GM12878 (cell line): ENCODE measurements around the gene SFXN4. TPM values are rescaled to one million over a fixed set of nuclear protein-coding genes. Genes with fewer than 3 reads are reported as not detected.

Experiments
- CBFB ChIP-seq: IDR thresholded peaks from 2 replicates; pipeline ENCODE4 v1.6.1; 2016; ENCODE audit warnings: antibody characterized with exemption, low read depth
- CHD2 ChIP-seq: IDR thresholded peaks from 2 replicates; pipeline ENCODE4 v1.6.1; 2011; ENCODE audit warnings: low read depth, low read length, improper control_type of control experiment, borderline replicate concordance
- FOS ChIP-seq: IDR thresholded peaks from 3 replicates; pipeline ENCODE4 v1.6.1; 2011; ENCODE audit warnings: borderline replicate concordance; ENCODE audit not compliant: insufficient read length; ENCODE audit errors: extremely low read depth
- HDAC2 ChIP-seq: fragments of 200-600 bp; sonication (generic); IDR thresholded peaks from 2 replicates; pipeline ENCODE4 v1.6.1; 2017
- HDAC6 ChIP-seq: fragments of 200-600 bp; sonication (generic); IDR thresholded peaks from one replicate; pipeline ENCODE4 v1.8.0; 2017; ENCODE audit warnings: antibody characterized with exemption; ENCODE audit not compliant: unreplicated experiment
- IRF4 ChIP-seq: IDR thresholded peaks from 2 replicates; pipeline ENCODE4 v1.6.1; 2011; ENCODE audit warnings: low read depth, low read length
- JUND ChIP-seq: IDR thresholded peaks from 2 replicates; pipeline ENCODE4 v1.6.1; 2012; ENCODE audit warnings: low read depth, mild to moderate bottlenecking, low read length, improper control_type of control experiment, moderate library complexity
- MEF2B ChIP-seq: fragments of 450-650 bp; IDR thresholded peaks from 2 replicates; pipeline ENCODE4 v1.6.1; 2018; ENCODE audit warnings: mild to moderate bottlenecking, moderate library complexity; ENCODE audit not compliant: partially characterized antibody, poor library complexity, severe bottlenecking
- MXI1 ChIP-seq: fragments of 150-350 bp; IDR thresholded peaks from 2 replicates; pipeline ENCODE4 v1.6.1; 2011; ENCODE audit warnings: low read depth, mild to moderate bottlenecking, inconsistent platforms, low read length, improper control_type of control experiment
- MYC ChIP-seq: IDR thresholded peaks from 2 replicates; pipeline ENCODE4 v1.6.1; 2011; ENCODE audit warnings: mild to moderate bottlenecking, low read length, moderate library complexity, inconsistent platforms; ENCODE audit not compliant: insufficient read depth, insufficient replicate concordance, insufficient read length, severe bottlenecking
- NR2C2 ChIP-seq: IDR thresholded peaks from 2 replicates; pipeline ENCODE4 v1.6.1; 2011; ENCODE audit warnings: borderline replicate concordance, low read depth; ENCODE audit not compliant: control insufficient read depth, insufficient read length
- POLR2AphosphoS5 ChIP-seq: IDR thresholded peaks from 2 replicates; pipeline ENCODE4 v1.6.1; 2011; ENCODE audit warnings: mild to moderate bottlenecking, low read length, inconsistent platforms
- SMC3 ChIP-seq: IDR thresholded peaks from 2 replicates; pipeline ENCODE4 v1.6.1; 2011; ENCODE audit warnings: low read length, improper control_type of control experiment, borderline replicate concordance
- polyA plus RNA-seq, 11 experiments: library from polyadenylated mRNA; depleted of rRNA in 4 of 11; unstranded in 6 of 11; stranded (reverse) in 5 of 11; fragments of >200 nt; fragmentation: Nextera tagmentation in 4 of 11; fragmentation: Illumina TruSeq in 1 of 11; extraction: Ambion mirVana in 4 of 11; extraction: Trizol in 1 of 11; gene quantifications; 1 replicate in 1 of 11; 2 replicates in 10 of 11; pipeline versions ENCODE4 v1.2.1 to v1.2.3, GENCODE V29; 2011 to 2016; ENCODE audit warnings: inconsistent platforms in 2 of 11, missing spikeins in 2 of 11, low read depth in 1 of 11
- total RNA-seq, 4 experiments: library from RNA; depleted of rRNA in 3 of 4; stranded (reverse); fragments of >200 nt in 3 of 4; fragmentation: Illumina TruSeq in 1 of 4; extraction: Trizol in 1 of 4; gene quantifications; 2 replicates each; pipeline versions ENCODE4 v1.2.1 to v1.2.3, GENCODE V29; 2013 to 2021
- TF ChIP-seq, protein P1 (sequence below): fragments of 450-650 bp; IDR thresholded peaks from 2 replicates; pipeline ENCODE4 v1.6.1; 2016; ENCODE audit warnings: mild to moderate bottlenecking
- TF ChIP-seq, protein P2 (sequence below): fragments of 450-650 bp; IDR thresholded peaks from 2 replicates; pipeline ENCODE4 v1.6.1; 2017; ENCODE audit warnings: mild to moderate bottlenecking
- TF ChIP-seq, protein P3 (sequence below): IDR thresholded peaks from 2 replicates; pipeline ENCODE4 v1.6.1; 2012; ENCODE audit warnings: low read length, inconsistent platforms
- TF ChIP-seq, protein P4 (sequence below): fragments of 450-650 bp; conservative IDR thresholded peaks from 2 replicates; pipeline ENCODE4 v1.6.1; 2017; ENCODE audit warnings: mild to moderate bottlenecking, moderate library complexity
- TF ChIP-seq, protein P5 (sequence below): fragments of 450-650 bp; IDR thresholded peaks from 2 replicates; pipeline ENCODE4 v1.6.1; 2016; ENCODE audit warnings: mild to moderate bottlenecking
- TF ChIP-seq, protein P6 (sequence below): fragments of 450-650 bp; IDR thresholded peaks from 2 replicates; pipeline ENCODE4 v1.6.1; 2017; ENCODE audit warnings: low read depth, mild to moderate bottlenecking, moderate library complexity

SFXN4 gene
- total and polyA plus RNA-seq, 10 of the 15 experiments (the other 5 are each of a cell fraction or from before 2014, with no cell fraction given) = 40.7 to 111 (median 48.8) TPM

DNA sequence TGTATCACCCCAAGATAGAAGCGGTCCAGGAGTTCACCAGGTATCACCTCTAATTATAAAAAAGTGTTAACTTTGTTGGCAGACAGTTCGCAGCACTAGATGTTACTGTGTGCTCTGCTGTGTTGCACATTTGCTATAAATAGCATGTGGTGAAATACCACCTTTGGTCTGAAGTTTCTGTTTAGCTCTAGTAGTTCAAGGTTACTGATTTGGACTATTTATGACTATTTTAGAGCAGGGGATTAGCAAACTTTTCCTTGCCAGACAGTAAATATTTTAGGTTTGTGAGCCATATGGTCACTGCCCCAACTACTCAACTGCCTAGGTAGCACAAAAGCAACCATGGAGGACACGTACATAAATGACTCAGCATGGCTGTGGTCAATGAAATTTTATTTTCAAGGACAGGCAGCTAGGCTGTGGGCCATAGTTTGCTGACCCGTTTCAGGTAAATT is 45.1 kb downstream of the SFXN4 start (continued):
- TF ChIP-seq NR2C2 = no peak
- TF ChIP-seq, protein P1, sequence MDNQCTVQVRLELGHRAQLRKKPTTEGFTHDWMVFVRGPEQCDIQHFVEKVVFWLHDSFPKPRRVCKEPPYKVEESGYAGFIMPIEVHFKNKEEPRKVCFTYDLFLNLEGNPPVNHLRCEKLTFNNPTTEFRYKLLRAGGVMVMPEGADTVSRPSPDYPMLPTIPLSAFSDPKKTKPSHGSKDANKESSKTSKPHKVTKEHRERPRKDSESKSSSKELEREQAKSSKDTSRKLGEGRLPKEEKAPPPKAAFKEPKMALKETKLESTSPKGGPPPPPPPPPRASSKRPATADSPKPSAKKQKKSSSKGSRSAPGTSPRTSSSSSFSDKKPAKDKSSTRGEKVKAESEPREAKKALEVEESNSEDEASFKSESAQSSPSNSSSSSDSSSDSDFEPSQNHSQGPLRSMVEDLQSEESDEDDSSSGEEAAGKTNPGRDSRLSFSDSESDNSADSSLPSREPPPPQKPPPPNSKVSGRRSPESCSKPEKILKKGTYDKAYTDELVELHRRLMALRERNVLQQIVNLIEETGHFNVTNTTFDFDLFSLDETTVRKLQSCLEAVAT = peak; percentile 83
- TF ChIP-seq POLR2AphosphoS5 = no peak
- TF ChIP-seq FOS = no peak
- TF ChIP-seq, protein P2, sequence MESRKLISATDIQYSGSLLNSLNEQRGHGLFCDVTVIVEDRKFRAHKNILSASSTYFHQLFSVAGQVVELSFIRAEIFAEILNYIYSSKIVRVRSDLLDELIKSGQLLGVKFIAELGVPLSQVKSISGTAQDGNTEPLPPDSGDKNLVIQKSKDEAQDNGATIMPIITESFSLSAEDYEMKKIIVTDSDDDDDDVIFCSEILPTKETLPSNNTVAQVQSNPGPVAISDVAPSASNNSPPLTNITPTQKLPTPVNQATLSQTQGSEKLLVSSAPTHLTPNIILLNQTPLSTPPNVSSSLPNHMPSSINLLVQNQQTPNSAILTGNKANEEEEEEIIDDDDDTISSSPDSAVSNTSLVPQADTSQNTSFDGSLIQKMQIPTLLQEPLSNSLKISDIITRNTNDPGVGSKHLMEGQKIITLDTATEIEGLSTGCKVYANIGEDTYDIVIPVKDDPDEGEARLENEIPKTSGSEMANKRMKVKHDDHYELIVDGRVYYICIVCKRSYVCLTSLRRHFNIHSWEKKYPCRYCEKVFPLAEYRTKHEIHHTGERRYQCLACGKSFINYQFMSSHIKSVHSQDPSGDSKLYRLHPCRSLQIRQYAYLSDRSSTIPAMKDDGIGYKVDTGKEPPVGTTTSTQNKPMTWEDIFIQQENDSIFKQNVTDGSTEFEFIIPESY = no peak
- TF ChIP-seq, protein P3, sequence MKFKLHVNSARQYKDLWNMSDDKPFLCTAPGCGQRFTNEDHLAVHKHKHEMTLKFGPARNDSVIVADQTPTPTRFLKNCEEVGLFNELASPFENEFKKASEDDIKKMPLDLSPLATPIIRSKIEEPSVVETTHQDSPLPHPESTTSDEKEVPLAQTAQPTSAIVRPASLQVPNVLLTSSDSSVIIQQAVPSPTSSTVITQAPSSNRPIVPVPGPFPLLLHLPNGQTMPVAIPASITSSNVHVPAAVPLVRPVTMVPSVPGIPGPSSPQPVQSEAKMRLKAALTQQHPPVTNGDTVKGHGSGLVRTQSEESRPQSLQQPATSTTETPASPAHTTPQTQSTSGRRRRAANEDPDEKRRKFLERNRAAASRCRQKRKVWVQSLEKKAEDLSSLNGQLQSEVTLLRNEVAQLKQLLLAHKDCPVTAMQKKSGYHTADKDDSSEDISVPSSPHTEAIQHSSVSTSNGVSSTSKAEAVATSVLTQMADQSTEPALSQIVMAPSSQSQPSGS = peak; percentile 79
- TF ChIP-seq SMC3 = no peak
- TF ChIP-seq MYC = no peak
- TF ChIP-seq HDAC6 = no peak
- no peak for TF ChIP-seq MXI1
- TF ChIP-seq, protein P4, sequence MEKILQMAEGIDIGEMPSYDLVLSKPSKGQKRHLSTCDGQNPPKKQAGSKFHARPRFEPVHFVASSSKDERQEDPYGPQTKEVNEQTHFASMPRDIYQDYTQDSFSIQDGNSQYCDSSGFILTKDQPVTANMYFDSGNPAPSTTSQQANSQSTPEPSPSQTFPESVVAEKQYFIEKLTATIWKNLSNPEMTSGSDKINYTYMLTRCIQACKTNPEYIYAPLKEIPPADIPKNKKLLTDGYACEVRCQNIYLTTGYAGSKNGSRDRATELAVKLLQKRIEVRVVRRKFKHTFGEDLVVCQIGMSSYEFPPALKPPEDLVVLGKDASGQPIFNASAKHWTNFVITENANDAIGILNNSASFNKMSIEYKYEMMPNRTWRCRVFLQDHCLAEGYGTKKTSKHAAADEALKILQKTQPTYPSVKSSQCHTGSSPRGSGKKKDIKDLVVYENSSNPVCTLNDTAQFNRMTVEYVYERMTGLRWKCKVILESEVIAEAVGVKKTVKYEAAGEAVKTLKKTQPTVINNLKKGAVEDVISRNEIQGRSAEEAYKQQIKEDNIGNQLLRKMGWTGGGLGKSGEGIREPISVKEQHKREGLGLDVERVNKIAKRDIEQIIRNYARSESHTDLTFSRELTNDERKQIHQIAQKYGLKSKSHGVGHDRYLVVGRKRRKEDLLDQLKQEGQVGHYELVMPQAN = no peak
- TF ChIP-seq IRF4 = peak; percentile 95
- TF ChIP-seq CHD2 = 0 out of 2 replicates have a peak, but pooled peaks have one; percentile 17
- TF ChIP-seq JUND = peak; percentile 83
- peak; percentile 99 for TF ChIP-seq MEF2B
- no peak for TF ChIP-seq HDAC2
- TF ChIP-seq, protein P5, sequence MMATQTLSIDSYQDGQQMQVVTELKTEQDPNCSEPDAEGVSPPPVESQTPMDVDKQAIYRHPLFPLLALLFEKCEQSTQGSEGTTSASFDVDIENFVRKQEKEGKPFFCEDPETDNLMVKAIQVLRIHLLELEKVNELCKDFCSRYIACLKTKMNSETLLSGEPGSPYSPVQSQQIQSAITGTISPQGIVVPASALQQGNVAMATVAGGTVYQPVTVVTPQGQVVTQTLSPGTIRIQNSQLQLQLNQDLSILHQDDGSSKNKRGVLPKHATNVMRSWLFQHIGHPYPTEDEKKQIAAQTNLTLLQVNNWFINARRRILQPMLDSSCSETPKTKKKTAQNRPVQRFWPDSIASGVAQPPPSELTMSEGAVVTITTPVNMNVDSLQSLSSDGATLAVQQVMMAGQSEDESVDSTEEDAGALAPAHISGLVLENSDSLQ = peak; percentile 23; the same call in 1 of the 2 replicates
- peak; percentile 52; the same call in 1 of the 2 replicates for TF ChIP-seq CBFB
- TF ChIP-seq, protein P6, sequence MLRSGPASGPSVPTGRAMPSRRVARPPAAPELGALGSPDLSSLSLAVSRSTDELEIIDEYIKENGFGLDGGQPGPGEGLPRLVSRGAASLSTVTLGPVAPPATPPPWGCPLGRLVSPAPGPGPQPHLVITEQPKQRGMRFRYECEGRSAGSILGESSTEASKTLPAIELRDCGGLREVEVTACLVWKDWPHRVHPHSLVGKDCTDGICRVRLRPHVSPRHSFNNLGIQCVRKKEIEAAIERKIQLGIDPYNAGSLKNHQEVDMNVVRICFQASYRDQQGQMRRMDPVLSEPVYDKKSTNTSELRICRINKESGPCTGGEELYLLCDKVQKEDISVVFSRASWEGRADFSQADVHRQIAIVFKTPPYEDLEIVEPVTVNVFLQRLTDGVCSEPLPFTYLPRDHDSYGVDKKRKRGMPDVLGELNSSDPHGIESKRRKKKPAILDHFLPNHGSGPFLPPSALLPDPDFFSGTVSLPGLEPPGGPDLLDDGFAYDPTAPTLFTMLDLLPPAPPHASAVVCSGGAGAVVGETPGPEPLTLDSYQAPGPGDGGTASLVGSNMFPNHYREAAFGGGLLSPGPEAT = peak; percentile 93
